Stimulated activated CD4-positive, alpha-beta T cell treated with anti-CD3 and anti-CD28 coated beads, Interleukin-12 subunit alpha, Interleukin-12 subunit beta, amount 100 ng/mL, for 48 hours (primary cell): ENCODE results near the gene MPDZ.

Experiments
- DNase-seq, 3 donors: peaks; one replicate each; pipeline ENCODE4 v3.0.0-alpha.2; 2020; ENCODE audit warnings: low read depth in 2 of 3, low spot score in 1 of 3

MPDZ gene

GRCh38 chr9:13279284-13280141 is at the start of gene MPDZ:
Gene MPDZ, minus strand, starts transcription at chr9:13279692. Its CDS starts 29,377 bp downstream, at chr9:13250315.
- no peak for DNase-seq

DNA sequence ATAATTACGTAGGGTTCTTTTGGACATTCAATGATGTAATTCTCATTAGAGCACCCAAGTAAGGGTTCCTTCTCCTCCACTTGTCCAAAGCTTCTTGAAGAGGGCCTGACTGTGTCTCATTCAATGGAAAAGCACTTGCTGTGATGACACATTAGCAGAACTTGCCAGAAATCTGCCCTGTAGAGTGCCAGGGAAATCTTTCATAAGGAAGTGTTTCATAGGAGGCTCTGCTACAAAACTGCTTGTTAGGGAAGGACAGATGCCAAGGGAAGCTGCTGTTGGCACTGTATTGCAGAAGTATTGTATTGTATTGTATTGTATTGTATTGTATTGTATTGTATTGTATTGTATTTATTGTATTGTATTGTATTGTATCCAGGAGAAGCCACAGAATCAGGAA is 45.5 kb upstream of the MPDZ start:
- DNase-seq = no peak

DNA sequence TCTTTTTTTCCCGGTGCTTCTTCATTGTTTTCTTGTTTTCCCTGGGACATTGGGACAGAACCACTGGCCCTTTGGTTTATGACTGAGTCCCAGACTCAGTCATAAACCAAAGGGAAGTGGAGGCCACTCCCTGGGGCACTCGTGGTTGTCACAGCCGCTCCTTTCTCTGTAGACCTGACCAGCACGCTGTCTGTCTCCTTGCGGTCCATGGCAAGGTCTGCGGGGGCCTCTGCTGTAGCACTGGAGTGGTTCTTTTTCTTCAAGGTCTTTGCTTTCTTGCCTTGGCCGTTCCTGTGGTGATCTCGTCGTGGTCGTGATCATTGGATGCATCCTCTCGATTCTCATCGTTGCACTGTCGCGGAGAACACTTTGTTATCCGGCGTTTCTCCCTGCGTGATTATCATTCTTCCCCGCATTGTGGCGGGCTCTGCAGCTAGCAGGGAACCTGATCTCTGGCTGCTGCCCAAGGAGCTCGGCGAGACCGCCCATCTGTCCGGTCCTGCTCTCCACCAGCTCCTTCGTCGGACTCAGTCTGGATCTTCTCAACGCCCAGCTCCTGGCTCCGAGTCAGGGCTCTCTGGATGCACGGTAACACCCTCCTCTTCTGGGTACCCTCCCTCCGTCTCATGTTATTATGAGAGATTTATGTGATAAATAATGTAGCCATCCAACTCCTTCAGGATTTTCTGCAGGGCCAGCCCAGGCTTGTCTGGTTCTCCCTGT is 43.5 kb upstream of the MPDZ start:
- no peak for DNase-seq

- no peak for DNase-seq
These were observed 38.5 kb upstream of the MPDZ start for GRCh38 chr9:13318027-13318426.

DNA sequence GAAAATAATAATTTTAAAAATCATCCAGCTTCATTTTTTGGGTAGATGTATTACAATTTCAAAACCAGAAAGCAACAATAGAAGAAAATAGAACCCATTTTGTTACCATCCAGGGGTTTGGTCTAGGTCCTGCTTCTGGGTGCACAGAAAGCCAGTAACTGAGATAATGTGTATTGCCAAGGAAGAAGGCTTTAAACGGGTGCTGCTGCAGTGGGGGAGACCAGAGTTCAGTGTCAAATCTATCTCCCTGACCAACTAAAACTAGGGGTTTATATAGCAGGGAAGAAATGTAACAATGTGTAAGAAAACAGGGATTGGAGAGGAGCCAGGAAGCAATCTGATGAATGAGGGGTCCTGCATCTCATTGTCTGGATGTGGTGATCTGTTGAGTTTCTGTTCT is 17.5 kb upstream of the MPDZ start:
- no peak for DNase-seq

DNA sequence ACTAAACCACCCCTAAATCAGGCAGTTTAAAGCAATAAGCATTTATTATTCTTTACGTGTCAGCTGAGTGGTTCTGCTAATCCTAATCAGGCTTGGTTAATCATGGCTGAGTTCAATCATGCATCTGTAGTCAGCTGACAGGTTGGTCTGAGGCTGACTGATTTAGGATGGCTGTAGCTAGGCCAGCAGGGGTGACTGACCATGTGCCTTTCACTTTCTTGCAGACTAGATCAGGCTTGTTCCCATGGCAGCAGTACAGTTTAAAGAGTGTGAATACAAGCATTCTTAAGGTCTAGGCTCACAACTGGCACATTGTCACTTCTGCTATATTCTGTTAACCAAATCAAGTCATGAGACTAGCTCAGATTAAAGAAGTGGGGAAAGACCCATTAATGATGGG is 16.1 kb upstream of the MPDZ start:
- DNase-seq = no peak

DNA sequence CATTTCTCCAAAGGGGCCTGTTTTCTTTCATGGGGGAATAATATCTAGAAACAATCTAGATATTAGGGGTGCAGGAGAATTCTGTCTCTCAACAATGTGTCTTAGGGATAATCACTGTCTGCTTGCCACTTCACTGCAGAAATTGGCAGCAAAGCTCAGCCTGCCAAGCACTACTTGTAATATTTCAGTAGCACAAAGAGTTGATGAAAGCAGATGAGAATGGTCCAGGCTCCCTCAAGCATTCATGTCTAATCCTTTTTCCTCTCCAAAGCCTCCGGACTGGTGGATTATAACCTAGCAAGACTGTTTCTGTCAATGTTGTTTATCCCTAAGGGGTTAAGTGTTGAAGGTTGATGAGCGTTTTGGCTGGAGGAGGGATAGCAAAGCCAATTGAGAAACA is 13.3 kb upstream of the MPDZ start:
- DNase-seq = no peak

DNA sequence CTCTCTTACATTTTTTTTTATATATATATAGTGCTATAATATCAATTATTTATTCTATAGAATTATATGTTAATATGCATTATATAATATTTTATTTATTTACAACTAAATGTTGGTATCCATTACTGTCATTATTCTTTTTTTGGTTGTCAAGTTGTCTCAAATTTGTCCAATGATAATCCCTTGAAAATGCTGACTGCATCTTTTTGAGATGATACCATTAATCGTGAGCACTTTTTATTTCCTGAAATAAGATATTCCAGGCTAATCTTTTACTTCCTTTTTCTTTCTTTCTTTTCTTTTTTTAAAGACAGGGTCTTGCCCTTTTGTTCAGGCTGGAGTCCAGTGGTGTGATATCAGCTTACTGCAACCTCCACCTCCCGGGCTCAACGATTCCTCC is 12.7 kb upstream of the MPDZ start:
- no peak for DNase-seq

- no peak for DNase-seq
These were observed 12.2 kb upstream of the MPDZ start for GRCh38 chr9:13291718-13292117.

GRCh38 chr9:13284011-13284410 is 4.5 kb upstream of the MPDZ start:
- DNase-seq = no peak

DNA sequence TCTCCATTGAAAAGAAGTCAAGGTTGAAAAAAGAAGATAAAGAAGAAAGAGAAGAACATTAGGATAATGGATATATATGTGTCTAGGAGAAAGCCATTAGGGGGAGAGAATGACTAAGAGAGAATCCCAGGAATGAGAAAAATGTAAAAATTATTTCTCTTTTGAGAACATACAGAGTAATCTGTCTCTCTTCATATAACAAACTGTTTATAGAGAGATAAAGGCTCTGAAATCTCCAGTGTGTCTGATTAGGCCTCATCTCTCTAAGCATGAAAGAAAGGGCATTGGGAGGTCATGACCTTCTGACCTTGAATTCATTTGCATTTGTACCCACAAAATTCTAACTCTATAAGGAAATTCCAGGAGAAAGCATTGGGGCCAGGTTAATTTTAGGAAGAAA is 3.5 kb upstream of the MPDZ start:
- DNase-seq = no peak

- no peak for DNase-seq
These were observed 2.0 kb upstream of the MPDZ start for GRCh38 chr9:13281356-13282016.

- DNase-seq = no peak
These were observed 885 bp downstream of the MPDZ start for GRCh38 chr9:13278368-13279246.

GRCh38 chr9:13278023-13278367 is 1.5 kb downstream of the MPDZ start:
- no peak for DNase-seq

GRCh38 chr9:13274886-13275641 is 4.4 kb downstream of the MPDZ start:
- no peak for DNase-seq

- no peak for DNase-seq
These were observed 8.8 kb downstream of the MPDZ start for GRCh38 chr9:13270734-13271133.

DNA sequence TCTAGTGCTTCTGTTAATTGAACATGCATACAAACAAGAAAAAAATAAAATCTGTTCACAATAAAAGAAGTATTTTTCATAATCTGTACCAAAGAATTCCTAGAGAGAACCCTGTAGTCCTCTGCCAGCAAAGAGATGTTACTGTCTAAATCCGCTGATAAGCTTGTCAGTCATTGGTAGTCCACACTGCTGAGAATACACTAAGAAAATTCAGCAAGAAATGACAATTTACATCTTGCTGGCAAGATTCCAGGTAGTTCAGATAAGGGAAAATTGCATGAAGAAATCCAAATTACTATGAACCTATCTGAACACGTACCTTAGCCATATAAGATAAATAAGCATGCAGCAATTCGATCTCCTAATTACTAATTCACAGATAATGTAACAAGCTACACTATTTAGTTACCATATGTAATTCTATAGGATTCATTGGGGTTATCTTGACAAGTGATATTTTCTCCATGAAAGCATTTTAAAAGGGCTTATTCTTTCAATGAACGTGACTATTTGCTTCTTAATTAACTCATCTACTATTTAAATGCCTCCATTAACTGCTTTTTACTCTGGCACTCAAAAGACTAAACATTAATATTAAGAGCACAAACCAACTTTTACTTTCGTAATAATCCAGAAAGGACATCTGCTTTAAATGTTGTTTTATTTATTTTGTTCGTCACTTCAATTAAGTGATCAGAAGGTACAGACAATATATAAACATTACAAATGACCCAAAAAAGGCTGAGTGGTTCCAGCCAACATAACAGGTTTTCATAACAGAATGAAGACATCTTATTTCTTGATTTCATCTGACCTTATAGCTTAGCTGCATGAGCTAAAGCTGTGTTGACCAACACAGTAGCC is 9.7 kb downstream of the MPDZ start:
- DNase-seq = no peak

- DNase-seq = no peak
These were observed 11.0 kb downstream of the MPDZ start for GRCh38 chr9:13268469-13268868.

- no peak for DNase-seq
These were observed 11.7 kb downstream of the MPDZ start for GRCh38 chr9:13267743-13268142.
